Gastroesophageal sphincter (tissue), 4 donors: Measurements from ENCODE around the gene NCKAP5. TPM values are rescaled to one million over a fixed set of nuclear protein-coding genes. Genes with fewer than 3 reads are reported as not detected.
"Not testable (repeated sequence)": the region's sequence is repeated elsewhere in the genome, so short reads cannot be mapped to it uniquely, and the experiment has no call there.

Experiments used
- ATAC-seq: fragments of 150-250 bp; one replicate; pipeline ENCODE4 v1.9.1; 2016; ENCODE audit warnings: mild to moderate bottlenecking, moderate library complexity
- H3K27ac ChIP-seq, 4 donors: fragments of 200-600 bp; sonication (generic) in 3 of 4; 1 replicate in 3 of 4; 2 replicates in 1 of 4; pipeline ENCODE4 v1.5.1; 2016 to 2019
- H3K27me3 ChIP-seq: fragments of 200-600 bp; sonication (generic); one replicate; pipeline ENCODE4 v1.5.1; 2019
- H3K36me3 ChIP-seq, 2 donors: fragments of 200-600 bp; sonication (generic); one replicate each; pipeline ENCODE4 v1.5.1; 2019; ENCODE audit warnings: control low read depth in 1 of 2
- H3K4me1 ChIP-seq, 3 donors: fragments of 200-600 bp; sonication (generic); 1 replicate in 2 of 3; 2 replicates in 1 of 3; pipeline ENCODE4 v1.5.1; 2016 to 2019; ENCODE audit warnings: control low read depth in 2 of 3
- H3K4me3 ChIP-seq, 2 donors: fragments of 200-600 bp; sonication (generic); one replicate each; pipeline ENCODE4 v1.5.1; 2019; ENCODE audit warnings: mild to moderate bottlenecking in 1 of 2, moderate library complexity in 1 of 2
- H3K9me3 ChIP-seq, 3 donors: fragments of 200-600 bp; sonication (generic); one replicate each; pipeline ENCODE4 v1.5.1; 2017 to 2019; ENCODE audit warnings: control low read depth in 2 of 3
- CTCF ChIP-seq, 4 experiments: fragments of 200-600 bp in 2 of 4; fragments of 450-650 bp in 2 of 4; sonication (generic) in 1 of 4; IDR thresholded peaks; one replicate each; pipeline ENCODE4 v1.5.1; 2017 to 2019; ENCODE audit warnings: antibody characterized with exemption in 4 of 4, mild to moderate bottlenecking in 2 of 4, moderate library complexity in 2 of 4
- EP300 ChIP-seq: sonication (generic); formaldehyde crosslinking; IDR thresholded peaks from one replicate; pipeline ENCODE4 v1.6.1; 2017; ENCODE audit warnings: antibody characterized with exemption, mild to moderate bottlenecking
- POLR2A ChIP-seq, 2 donors: fragments of 450-650 bp; IDR thresholded peaks; one replicate each; pipeline ENCODE4 v1.6.1; 2017; ENCODE audit warnings: antibody characterized with exemption in 2 of 2, mild to moderate bottlenecking in 2 of 2, moderate library complexity in 1 of 2
- POLR2AphosphoS5 ChIP-seq: sonication (generic); formaldehyde crosslinking; IDR thresholded peaks from one replicate; pipeline ENCODE4 v1.6.1; 2017; ENCODE audit warnings: antibody characterized with exemption
- WGBS, 2 donors: methylation state at CpG; one replicate each; pipeline ENCODE4 v1.1.5; 2018; ENCODE audit warnings: low coverage in 1 of 2; 5-methylcytosine and 5-hydroxymethylcytosine counted together
- total RNA-seq, 4 donors: library from RNA; depleted of rRNA; stranded (reverse); fragments of >200 nt; gene quantifications; one replicate each; pipeline ENCODE4 v1.1.0, GENCODE V29; 2016

The NCKAP5 gene
- total RNA-seq, 4 donors from 2014 or later = 0.16 to 0.57 (median 0.33) TPM

GRCh38 chr2:132716954-132717353 lies 851.3 kb downstream of the NCKAP5 start:
- Histone ChIP-seq H3K4me1 (no peaks in the 10 kb centered on the region), H3K27ac (no peak overlapping the region), H3K36me3 (no peaks in the 10 kb centered on the region), H3K9me3 (no peaks in the 10 kb centered on the region), H3K27me3 (no peaks in the 10 kb centered on the region), H3K4me3 (no peak overlapping the region)
- TF ChIP-seq POLR2A (IDR thresholded peaks at IDR 0.05) (no peak), CTCF (IDR thresholded peaks at IDR 0.05) (no peak), EP300 (no peak), POLR2AphosphoS5 (no peak)
- 67 to 77% methylated on average over 2 of the region's 2 CpGs for WGBS, 2 donors
- no peak for ATAC-seq

- Histone ChIP-seq H3K27me3 (no peaks in the 10 kb centered on the region), H3K36me3 (no peaks in the 10 kb centered on the region), H3K4me1 (no peaks in the 10 kb centered on the region), H3K27ac (no peak overlapping the region), H3K9me3 (no peaks in the 10 kb centered on the region), H3K4me3 (no peak overlapping the region)
- ATAC-seq = no peak
- no peak for TF ChIP-seq EP300
- 61 to 66% methylated on average over 6 to 7 of the region's 7 CpGs for WGBS, 2 donors
These were observed 852.6 kb downstream of the NCKAP5 start for GRCh38 chr2:132715386-132716351.

GRCh38 chr2:132703396-132703795 lies 864.9 kb downstream of the NCKAP5 start:
- TF ChIP-seq CTCF (IDR thresholded peaks at IDR 0.05) (no peak), POLR2AphosphoS5 (no peak), POLR2A (IDR thresholded peaks at IDR 0.05) (no peak), EP300 (no peak)
- WGBS, 2 donors = 52 to 57% methylated on average over 4 of the region's 4 CpGs
- Histone ChIP-seq H3K27me3 (no peaks in the 10 kb centered on the region), H3K4me3 (no peak overlapping the region), H3K36me3 (no peaks in the 10 kb centered on the region), H3K27ac (no peak overlapping the region), H3K9me3 (no peaks in the 10 kb centered on the region), H3K4me1 (no peaks in the 10 kb centered on the region)
- no peak for ATAC-seq

- H3K36me3 ChIP-seq = no peaks in the 10 kb centered on the region
- TF ChIP-seq POLR2A (IDR thresholded peaks at IDR 0.05) (no peak), POLR2AphosphoS5 (no peak), EP300 (no peak), CTCF (IDR thresholded peaks at IDR 0.05) (no peak)
- no peaks in the 10 kb centered on the region for H3K4me1 ChIP-seq
- H3K27ac ChIP-seq = no peak overlapping the region
- no peak overlapping the region for H3K4me3 ChIP-seq
- no peak for ATAC-seq
- H3K9me3 ChIP-seq = no peaks in the 10 kb centered on the region
- WGBS, 2 donors = 87 to 93% methylated on average over 2 of the region's 2 CpGs
- H3K27me3 ChIP-seq = no peaks in the 10 kb centered on the region
These were observed 866.5 kb downstream of the NCKAP5 start for GRCh38 chr2:132701810-132702209.

GRCh38 chr2:132699802-132700201 lies 868.5 kb downstream of the NCKAP5 start:
- H3K4me3 ChIP-seq, H3K4me1 ChIP-seq: not testable (repeated sequence)

GRCh38 chr2:132698347-132698746 lies 869.9 kb downstream of the NCKAP5 start:
- H3K36me3 ChIP-seq, H3K9me3 ChIP-seq, H3K4me3 ChIP-seq, H3K4me1 ChIP-seq, H3K27me3 ChIP-seq, H3K27ac ChIP-seq, ATAC-seq: not testable (repeated sequence)
- WGBS, 2 donors = 77 to 94% methylated on average over 2 to 3 of the region's 3 CpGs

More at GRCh38 chr2:132699802-132700201, 868.5 kb downstream of the NCKAP5 start:
- not testable (repeated sequence) for H3K27ac ChIP-seq, H3K9me3 ChIP-seq, H3K36me3 ChIP-seq, ATAC-seq, H3K27me3 ChIP-seq
- 92% methylated on average over 2 of the region's 2 CpGs; no CpG with 5 or more reads in 1 of the 2 donors for WGBS, 2 donors
